ENCODE results near the gene CHST3. TPM values are rescaled to one million over a fixed set of nuclear protein-coding genes. Genes with fewer than 3 reads are reported as not detected.
A peak's percentile ranks its signal among the peaks of the same experiment; 100 is the strongest.

Gene CHST3
- polyA plus RNA-seq, 1 donor from 2014 or later: not detected

DNA sequence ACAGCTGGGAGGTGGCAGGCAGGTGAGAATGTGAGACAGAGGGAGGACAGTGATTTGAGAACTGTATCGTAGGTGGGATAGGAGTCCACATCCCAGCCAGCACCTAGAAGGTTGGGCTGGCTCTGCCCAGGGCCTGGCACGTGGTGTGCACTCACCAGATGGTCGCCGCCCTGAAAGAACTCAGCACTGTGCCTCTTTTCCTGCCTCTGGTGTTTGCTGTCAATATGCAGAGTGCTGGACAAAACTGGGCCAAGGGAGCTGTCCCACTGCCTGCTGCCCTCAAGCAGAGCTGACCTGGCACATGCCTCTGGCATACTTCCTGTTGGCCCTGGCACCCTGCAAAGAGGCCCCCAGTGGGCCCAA is 36.8 kb downstream of the CHST3 start:
- Mint-ChIP-seq H3K4me3 (no peak overlapping the region), H3K27me3 (peaks cover 6% of the 10 kb centered on the region), H3K27ac (no peak overlapping the region), H3K4me1 (peaks cover 0 to 10% (median 8%) of the 10 kb centered on the region in 3 donors), H3K36me3 (no peaks in the 10 kb centered on the region), H3K9me3 (no peaks in the 10 kb centered on the region)

DNA sequence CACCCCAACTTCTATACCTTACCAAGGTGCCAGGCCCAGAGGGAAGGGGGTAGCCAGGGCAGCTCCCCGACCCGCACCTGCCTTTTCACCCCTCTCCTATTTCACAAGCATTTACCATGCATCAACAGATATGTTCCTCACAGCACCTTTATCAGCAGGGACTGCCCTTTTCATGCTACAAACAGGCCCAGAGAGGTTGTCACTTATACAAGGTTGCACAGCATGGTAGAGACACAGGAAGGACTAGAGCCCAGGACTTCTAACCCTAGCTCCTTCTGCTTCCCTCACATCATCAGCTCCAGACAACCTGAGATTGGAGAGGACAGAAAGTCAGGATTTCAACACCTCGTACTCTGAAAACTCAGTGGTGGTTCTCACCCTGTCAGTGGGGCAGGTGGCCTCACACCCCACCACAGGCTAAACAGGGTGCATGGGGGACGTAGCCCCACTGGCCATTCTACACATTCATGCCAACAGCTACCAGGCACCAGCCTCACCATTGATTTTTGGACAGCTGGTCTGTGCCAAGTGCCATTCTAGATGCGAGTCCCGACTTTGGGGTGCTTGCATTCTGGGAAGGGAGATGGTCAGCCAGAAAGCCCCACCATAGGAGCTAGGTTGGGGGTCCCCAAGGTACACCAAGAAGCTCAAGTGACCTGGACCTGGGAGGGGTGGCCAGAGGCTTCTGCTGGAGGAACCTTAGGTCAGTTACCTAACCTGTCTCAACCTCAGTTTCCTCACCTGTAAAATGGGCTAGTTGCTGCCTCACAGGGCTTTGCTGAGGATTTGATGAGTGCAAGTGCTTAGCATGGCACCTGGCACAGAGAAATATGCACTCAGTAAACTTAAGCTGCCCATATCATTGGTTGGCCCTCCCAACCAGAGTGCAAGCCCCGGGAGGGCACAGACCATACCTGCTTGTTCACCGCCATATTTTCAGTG is 38.4 kb downstream of the CHST3 start:
- no peak overlapping the region for H3K4me3 Mint-ChIP-seq
- H3K27me3 Mint-ChIP-seq: no peaks in the 10 kb centered on the region
- peaks cover 0 to 5% (median 0%) of the 10 kb centered on the region in 3 donors for H3K4me1 Mint-ChIP-seq
- no peaks in the 10 kb centered on the region for H3K9me3 Mint-ChIP-seq
- peak overlapping the region in 1 of 3 donors; percentile 37 for H3K27ac Mint-ChIP-seq
- H3K36me3 Mint-ChIP-seq: no peaks in the 10 kb centered on the region

DNA sequence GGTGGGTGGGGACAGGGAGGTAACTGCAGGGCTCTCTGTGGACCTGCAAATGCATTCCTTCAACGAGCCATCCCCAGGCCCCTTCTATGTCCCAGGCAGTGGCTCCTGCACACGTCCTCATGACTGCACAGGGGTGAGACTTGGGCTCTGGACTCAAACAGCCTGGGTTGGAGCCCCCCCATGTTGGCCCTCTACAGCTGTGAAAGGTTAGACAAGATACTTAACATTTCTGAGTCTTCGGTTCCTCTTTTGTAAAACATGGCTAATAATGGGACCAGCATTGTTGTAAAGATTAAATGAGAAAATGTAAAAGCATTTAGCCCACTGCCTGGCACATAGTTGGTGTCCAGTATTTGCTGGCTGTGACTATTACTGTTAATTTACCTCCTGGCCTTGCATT is 41.8 kb downstream of the CHST3 start:
- no peaks in the 10 kb centered on the region for H3K9me3 Mint-ChIP-seq
- H3K4me3 Mint-ChIP-seq: no peak overlapping the region
- no peaks in the 10 kb centered on the region for H3K36me3 Mint-ChIP-seq
- H3K27me3 Mint-ChIP-seq: no peaks in the 10 kb centered on the region
- no peaks in the 10 kb centered on the region for H3K4me1 Mint-ChIP-seq
- H3K27ac Mint-ChIP-seq: no peak overlapping the region

DNA sequence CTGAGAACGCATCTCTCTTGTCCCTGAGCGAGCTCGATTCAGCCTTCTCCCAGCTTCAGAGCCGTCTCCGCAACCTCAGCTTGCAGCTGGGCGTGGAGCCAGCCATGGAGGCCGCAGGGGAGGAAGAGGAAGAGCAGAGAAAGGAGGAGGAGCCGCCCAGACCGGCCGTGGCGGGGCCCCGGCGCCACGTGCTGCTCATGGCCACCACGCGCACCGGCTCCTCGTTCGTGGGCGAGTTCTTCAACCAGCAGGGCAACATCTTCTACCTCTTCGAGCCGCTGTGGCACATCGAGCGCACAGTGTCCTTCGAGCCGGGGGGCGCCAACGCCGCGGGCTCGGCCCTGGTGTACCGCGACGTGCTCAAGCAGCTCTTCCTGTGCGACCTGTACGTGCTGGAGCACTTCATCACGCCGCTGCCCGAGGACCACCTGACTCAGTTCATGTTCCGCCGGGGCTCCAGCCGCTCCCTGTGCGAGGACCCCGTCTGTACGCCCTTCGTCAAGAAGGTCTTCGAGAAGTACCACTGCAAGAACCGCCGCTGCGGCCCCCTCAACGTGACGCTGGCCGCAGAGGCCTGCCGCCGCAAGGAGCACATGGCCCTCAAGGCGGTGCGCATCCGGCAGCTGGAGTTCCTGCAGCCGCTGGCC is 43.2 kb downstream of the CHST3 start:
- Mint-ChIP-seq H3K27me3 (peaks cover under 1% of the 10 kb centered on the region), H3K9me3 (no peaks in the 10 kb centered on the region), H3K4me3 (no peak overlapping the region), H3K36me3 (no peaks in the 10 kb centered on the region), H3K27ac (no peak overlapping the region), H3K4me1 (no peaks in the 10 kb centered on the region)

DNA sequence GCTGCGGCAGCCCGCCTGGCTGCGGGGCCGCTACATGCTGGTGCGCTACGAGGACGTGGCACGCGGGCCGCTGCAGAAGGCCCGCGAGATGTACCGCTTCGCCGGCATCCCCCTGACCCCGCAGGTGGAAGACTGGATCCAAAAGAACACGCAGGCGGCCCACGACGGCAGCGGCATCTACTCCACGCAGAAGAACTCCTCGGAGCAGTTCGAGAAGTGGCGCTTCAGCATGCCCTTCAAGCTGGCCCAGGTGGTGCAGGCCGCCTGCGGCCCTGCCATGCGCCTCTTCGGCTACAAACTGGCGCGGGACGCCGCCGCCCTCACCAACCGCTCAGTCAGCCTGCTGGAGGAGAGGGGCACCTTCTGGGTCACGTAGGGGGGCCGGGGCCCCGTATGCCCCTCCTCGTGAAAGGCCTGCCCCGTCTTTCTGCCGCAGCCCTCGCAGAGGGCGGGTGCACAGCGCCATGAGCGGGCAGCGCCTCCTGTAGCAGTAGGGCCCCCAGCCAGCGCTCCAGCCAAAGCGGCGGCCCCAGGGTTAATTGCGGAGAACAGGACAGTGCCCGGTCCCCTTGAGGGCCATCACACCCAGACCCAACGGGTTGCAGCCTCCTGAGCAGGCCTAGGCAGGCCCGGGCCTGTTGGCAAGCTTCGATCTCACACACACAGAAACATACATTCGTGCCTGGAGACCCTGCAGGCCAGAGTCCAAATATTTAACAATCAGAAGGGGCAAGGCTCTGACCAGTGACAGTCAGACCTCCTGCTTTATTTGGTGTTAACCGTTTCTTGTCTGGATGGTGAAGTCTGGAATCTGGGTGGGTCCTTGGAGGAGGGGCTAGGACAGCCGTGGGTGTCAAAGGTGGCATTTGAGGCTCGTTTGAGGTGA is 44.1 kb downstream of the CHST3 start:
- peaks cover 3% of the 10 kb centered on the region for H3K27me3 Mint-ChIP-seq
- H3K9me3 Mint-ChIP-seq: no peaks in the 10 kb centered on the region
- no peaks in the 10 kb centered on the region for H3K4me1 Mint-ChIP-seq
- H3K27ac Mint-ChIP-seq: no peak overlapping the region
- no peaks in the 10 kb centered on the region for H3K36me3 Mint-ChIP-seq
- H3K4me3 Mint-ChIP-seq: no peak overlapping the region

DNA sequence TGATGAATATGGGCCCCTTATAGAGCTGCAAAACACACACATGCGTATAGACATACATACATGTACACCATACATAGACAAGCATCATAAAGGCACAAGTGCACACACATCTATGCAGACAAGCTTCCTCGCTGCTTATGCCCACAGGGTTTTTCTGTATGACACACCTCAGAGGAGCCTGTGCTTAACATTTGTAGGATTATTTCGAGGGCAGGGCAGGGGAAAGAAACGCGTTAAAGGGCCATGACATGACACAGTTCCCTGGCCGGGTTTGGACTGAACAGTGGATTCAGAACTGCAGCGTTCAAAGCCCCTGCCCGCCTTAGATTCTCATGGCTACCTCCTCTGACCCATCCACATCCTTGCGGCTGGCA is 44.8 kb downstream of the CHST3 start:
- no peak overlapping the region for H3K4me3 Mint-ChIP-seq
- H3K27ac Mint-ChIP-seq: no peak overlapping the region
- H3K9me3 Mint-ChIP-seq: no peaks in the 10 kb centered on the region
- no peaks in the 10 kb centered on the region for H3K36me3 Mint-ChIP-seq
- no peaks in the 10 kb centered on the region for H3K4me1 Mint-ChIP-seq
- H3K27me3 Mint-ChIP-seq: peaks cover 3% of the 10 kb centered on the region

DNA sequence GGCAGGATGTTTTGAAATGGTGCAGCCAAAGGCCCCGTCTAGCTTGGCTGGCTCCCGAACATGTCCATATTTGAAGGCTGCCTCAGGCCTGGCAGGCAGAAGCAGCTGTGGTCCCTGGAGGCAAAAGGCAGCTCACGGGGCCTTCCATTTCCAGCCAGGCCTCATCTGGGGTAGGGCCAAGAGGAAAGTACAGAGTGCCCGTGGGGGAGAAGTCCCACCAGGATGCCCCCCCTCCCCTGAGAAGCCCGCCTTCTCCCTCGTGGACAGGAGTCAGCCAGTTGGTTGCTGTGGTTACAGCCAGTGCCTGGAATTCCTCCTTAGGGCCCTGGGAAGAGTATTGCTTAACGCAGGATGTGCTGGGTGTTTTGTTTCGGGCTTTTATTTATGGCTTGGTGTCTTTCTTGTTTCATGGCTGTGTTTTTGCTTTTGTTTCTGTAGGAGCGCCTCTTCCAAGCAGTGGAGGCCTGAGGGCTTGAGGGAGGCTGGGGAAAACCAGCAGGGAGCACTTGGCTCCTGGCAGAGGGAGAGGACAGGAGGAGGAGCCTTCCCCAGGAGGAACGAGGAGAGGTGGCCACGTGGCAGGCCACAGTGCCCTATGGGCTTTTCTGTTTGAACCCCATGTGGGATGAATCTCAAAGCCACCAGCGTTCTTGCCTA is 45.4 kb downstream of the CHST3 start:
- H3K27me3 Mint-ChIP-seq: peaks cover 3% of the 10 kb centered on the region
- no peaks in the 10 kb centered on the region for H3K9me3 Mint-ChIP-seq
- H3K4me3 Mint-ChIP-seq: no peak overlapping the region
- H3K27ac Mint-ChIP-seq: peak overlapping the region in 1 of 3 donors; percentile 57
- no peaks in the 10 kb centered on the region for H3K36me3 Mint-ChIP-seq
- H3K4me1 Mint-ChIP-seq: no peaks in the 10 kb centered on the region

DNA sequence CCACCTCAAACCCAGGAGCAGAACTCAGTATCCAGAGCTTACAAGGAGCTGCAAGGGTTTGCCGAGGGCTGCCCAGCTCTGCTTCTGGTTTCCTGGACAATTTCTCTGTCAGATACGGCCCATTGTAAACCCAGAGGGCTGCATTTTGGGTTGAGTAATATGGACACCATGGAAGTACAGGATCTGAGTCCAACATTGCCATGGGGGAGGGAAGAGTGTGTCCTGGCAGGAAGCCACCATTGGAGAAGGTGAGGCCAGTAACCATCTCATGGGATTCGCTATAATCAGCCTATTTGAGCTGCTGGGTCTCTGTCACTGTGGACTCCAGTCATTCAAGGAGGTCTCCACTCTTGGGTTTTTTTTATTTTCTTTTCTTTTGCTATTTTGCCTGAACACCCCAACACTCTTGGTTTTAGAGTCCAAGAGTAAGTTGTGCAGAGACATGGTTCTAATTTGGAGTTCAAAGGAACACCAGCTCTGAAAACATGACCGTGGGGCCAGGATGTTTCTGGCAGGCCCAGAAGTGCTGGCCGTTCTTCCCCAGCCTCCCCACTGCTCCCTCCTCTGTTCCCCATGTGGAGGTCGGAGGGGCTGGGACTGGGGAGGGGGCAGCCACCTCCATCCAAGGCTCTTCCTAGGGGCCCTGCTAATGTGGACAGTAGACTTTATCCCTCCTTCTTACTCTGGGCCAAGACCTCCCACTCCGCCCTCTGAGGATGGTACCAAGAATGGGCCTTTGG is 46.2 kb downstream of the CHST3 start:
- no peak overlapping the region for H3K4me3 Mint-ChIP-seq
- no peaks in the 10 kb centered on the region for H3K36me3 Mint-ChIP-seq

DNA sequence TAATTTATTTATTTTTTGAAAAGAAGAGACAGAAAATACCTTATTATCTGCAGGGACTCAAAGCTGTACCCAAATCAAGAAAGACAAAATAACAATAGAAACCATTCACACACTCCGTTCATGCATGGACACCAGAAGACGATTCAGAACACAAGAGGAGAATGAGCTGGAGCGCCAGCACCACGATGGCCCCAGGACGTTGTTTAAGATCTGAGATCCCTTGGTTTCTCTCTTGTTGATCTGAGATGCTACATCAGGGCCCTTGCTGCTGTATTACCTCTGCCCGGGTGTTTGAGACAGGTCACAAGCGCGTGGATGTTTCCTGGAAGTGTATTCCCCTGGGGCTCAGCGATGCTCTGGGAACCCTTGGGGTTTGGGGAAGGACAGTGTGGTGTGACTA is 46.8 kb downstream of the CHST3 start:
- H3K4me3 Mint-ChIP-seq: no peak overlapping the region
- H3K36me3 Mint-ChIP-seq: no peaks in the 10 kb centered on the region
- no peak overlapping the region for H3K27ac Mint-ChIP-seq
- H3K4me1 Mint-ChIP-seq: no peaks in the 10 kb centered on the region
- H3K27me3 Mint-ChIP-seq: peaks cover 3% of the 10 kb centered on the region
- H3K9me3 Mint-ChIP-seq: no peaks in the 10 kb centered on the region

More for the DNA sequence above, 46.2 kb downstream of the CHST3 start:
- Mint-ChIP-seq H3K9me3 (no peaks in the 10 kb centered on the region), H3K27me3 (peaks cover 3% of the 10 kb centered on the region), H3K4me1 (no peaks in the 10 kb centered on the region), H3K27ac (no peak overlapping the region)

DNA sequence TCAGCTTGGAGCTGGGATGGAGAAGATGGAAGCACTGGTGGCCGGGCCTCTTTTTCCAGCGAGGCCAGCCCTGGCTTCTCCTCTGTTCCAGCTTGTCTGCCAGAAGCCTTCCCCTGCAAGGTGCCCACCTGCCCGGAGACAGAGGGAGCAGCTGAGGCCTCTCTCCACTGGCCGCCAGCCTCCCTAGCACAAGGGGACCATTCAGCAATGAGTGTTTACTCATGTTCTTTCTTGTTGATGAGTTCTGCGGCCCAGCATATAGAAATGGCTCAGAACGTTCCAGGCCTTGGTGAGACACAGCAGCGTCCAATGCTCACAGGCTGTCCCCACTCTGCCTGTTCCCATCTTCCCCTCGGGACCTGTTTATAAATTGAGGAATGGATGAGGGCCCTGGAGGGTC is 47.3 kb downstream of the CHST3 start:
- H3K27ac Mint-ChIP-seq: no peak overlapping the region
- H3K4me3 Mint-ChIP-seq: no peak overlapping the region

DNA sequence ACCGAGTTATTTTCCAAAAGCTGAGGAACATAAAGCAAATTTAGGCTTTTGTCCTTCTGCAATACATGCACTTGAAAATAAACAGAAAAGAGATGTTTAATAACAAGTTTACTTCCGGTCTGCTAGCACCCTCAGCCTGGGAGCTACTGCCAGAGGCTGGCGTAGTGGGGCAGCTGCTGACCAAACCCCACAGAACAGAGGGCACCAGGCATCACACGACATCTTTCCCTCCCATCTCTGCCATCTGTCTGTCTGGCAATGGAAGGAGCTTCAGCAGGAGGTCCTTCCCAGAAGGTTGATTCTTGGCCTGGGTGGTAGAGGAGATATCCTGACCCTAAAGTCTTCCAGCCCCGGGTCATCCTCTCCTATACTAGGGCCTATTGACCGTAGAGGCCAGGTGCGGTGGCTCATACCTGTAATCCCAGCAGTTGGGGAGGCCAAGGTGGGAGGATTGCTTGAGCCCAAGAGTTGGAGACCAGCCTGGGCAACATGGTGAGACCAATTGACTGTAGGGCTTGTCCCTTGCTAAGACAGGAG is 47.8 kb downstream of the CHST3 start:
- no peaks in the 10 kb centered on the region for H3K9me3 Mint-ChIP-seq
- no peaks in the 10 kb centered on the region for H3K36me3 Mint-ChIP-seq
- no peak overlapping the region for H3K4me3 Mint-ChIP-seq
- no peaks in the 10 kb centered on the region for H3K4me1 Mint-ChIP-seq
- no peak overlapping the region for H3K27ac Mint-ChIP-seq
- H3K27me3 Mint-ChIP-seq: peaks cover 3% of the 10 kb centered on the region

More for the DNA sequence above, 47.3 kb downstream of the CHST3 start:
- Mint-ChIP-seq H3K36me3 (no peaks in the 10 kb centered on the region), H3K27me3 (peaks cover 3% of the 10 kb centered on the region), H3K4me1 (no peaks in the 10 kb centered on the region), H3K9me3 (no peaks in the 10 kb centered on the region)

DNA sequence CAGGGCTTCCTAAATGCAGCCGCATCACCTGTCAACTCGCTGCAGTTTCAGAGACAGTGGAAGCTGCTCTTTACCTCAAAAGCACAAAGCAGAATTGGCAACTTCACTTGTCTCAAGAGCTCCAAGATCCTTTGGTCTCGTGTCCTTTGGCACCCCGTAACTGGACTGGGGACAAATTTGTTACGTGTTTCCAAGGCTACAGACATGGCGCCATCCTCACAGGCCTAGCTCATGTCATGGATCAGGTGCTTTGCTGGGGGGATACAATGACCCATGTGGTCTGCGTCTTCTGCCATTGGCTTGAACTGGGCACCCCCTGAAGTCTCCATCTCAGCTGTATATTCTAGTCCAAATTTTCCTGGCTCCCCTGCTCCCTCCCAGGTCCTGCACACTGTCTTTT is 48.6 kb downstream of the CHST3 start:
- Mint-ChIP-seq H3K27me3 (peaks cover 3% of the 10 kb centered on the region), H3K4me3 (no peak overlapping the region), H3K4me1 (no peaks in the 10 kb centered on the region), H3K27ac (no peak overlapping the region), H3K9me3 (no peaks in the 10 kb centered on the region), H3K36me3 (no peaks in the 10 kb centered on the region)

DNA sequence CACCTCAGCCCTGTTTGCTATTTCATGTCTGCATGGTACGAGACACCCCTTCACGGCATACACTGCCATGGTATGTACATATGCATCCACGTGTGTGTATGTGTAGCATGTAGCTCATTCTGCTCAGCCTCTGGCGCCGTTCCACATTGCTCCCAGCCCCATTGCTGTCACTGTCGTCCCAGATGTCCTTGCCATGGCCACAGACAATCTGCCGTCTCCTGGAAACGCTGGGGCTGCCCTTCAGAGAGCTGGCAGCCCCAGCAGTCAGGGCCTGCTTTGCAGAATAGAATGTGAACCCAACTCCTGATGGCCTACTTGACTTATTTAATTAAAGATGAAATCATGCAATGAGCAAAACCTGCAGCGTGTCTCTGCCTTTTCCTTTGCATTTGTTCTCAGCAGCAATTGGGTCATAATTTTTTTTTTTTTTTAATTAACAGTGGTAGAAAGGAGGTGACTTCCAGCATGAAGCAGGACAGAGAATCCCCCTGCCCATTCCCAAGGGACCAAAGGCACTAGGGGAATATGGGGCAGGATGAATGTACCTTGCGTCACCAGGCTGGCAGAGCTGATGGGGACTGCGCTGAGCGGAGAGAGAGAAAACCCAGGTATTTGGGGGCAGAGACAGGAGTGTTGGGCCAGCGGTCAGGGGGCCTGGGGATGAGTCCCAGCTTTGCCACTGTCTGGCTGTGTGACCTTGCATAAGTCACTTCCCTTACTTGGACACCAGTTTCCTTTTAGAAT is 49.2 kb downstream of the CHST3 start:
- H3K4me3 Mint-ChIP-seq: no peak overlapping the region
- H3K36me3 Mint-ChIP-seq: no peaks in the 10 kb centered on the region
- no peaks in the 10 kb centered on the region for H3K4me1 Mint-ChIP-seq
- H3K9me3 Mint-ChIP-seq: no peaks in the 10 kb centered on the region
- H3K27me3 Mint-ChIP-seq: peaks cover 5% of the 10 kb centered on the region
- no peak overlapping the region for H3K27ac Mint-ChIP-seq
